HepG2 (cell line): ENCODE measurements around the gene SMIM44. TPM values are rescaled to one million over a fixed set of nuclear protein-coding genes. Genes with fewer than 3 reads are reported as not detected.
A peak's percentile ranks its signal among the peaks of the same experiment; 100 is the strongest.

Source experiments
- ATAC-seq: fragments of 200-7000 bp; cut with Tn5 transposase; 3 replicates; pipeline ENCODE4 v1.9.1; 2020; ENCODE audit warnings: mild to moderate bottlenecking, moderate library complexity
- BruUV-seq: library from RNA; stranded (reverse); fragments of 400-500 nt; replicated peaks from 2 replicates; lab custom pipeline; 2021; lab: Mats Ljungman, UMichigan
- CTCF ChIA-PET: fragments of 300-600 bp; formaldehyde crosslinking; extraction: SDS; loops from one replicate; lab custom pipeline; 2021; ENCODE audit warnings: low total read pairs, inconsistent platforms, low intra/inter-chr PET ratio; lab: Yijun Ruan, JAX
- POLR2A ChIA-PET: fragments of 350-600 bp; sonication (Branson Sonifier 250); formaldehyde crosslinking; loops from one replicate; lab custom pipeline; 2020; ENCODE audit warnings: antibody characterized with exemption, inconsistent platforms; lab: Yijun Ruan, JAX
- DNase-seq: peaks from one replicate; pipeline ENCODE4 v3.0.0-alpha.2; 2015; ENCODE audit warnings: low spot score
- FAIRE-seq: peaks from 3 replicates; lab custom pipeline; 2011; peaks lifted over from hg19 to GRCh38; lab: Jason Lieb, UNC
- H2AFZ ChIP-seq: one replicate; pipeline ENCODE4 v1.6.1; 2011; ENCODE audit warnings: low read length, inconsistent platforms
- H3K27ac ChIP-seq: fragments of 300-600 bp; 3 replicates; pipeline ENCODE4 v1.8.0; 2011; ENCODE audit warnings: mixed run types, mild to moderate bottlenecking, mixed read lengths, low read length, inconsistent platforms; ENCODE audit not compliant: insufficient read depth; ENCODE audit errors: extremely low read length
- H3K27me3 ChIP-seq, 2 experiments: fragments of 200-600 bp in 1 of 2; 2 replicates in 1 of 2; 3 replicates in 1 of 2; pipeline versions ENCODE4 v1.6.0 to v1.8.0; 2011; ENCODE audit warnings: low read length in 2 of 2, mild to moderate bottlenecking in 2 of 2, moderate library complexity in 2 of 2, inconsistent platforms in 1 of 2; ENCODE audit not compliant: insufficient read depth in 2 of 2, control insufficient read depth in 1 of 2
- H3K36me3 ChIP-seq, 2 experiments: fragments of 200-600 bp in 1 of 2; replicated peaks in 1 of 2; 2 replicates in 1 of 2; 3 replicates in 1 of 2; pipeline versions ENCODE4 v1.5.1 to v1.8.0; 2011; ENCODE audit warnings: low read length in 2 of 2, inconsistent platforms in 1 of 2; ENCODE audit not compliant: insufficient read depth in 2 of 2, control insufficient read depth in 1 of 2
- H3K4me1 ChIP-seq: 2 replicates; pipeline ENCODE4 v1.5.1; 2012; ENCODE audit warnings: low read length, inconsistent platforms; ENCODE audit not compliant: insufficient read depth
- H3K4me2 ChIP-seq: 2 replicates; pipeline ENCODE4 v1.6.0; 2011; ENCODE audit warnings: low read depth, low read length, inconsistent platforms
- H3K4me3 ChIP-seq, 3 experiments: fragments of 200-600 bp in 1 of 3; sonication (generic), shearing (Covaris generic) in 1 of 3; replicated peaks in 1 of 3; 2 replicates each; pipeline ENCODE4 v1.5.1; 2011 to 2016; ENCODE audit warnings: low read length in 3 of 3, inconsistent platforms in 2 of 3, low read depth in 2 of 3, mild to moderate bottlenecking in 2 of 3, control low read depth in 1 of 3, mixed read lengths in 1 of 3; ENCODE audit not compliant: insufficient read depth in 1 of 3
- H3K79me2 ChIP-seq: one replicate; pipeline ENCODE4 v1.6.1; 2011; ENCODE audit warnings: low read length, inconsistent platforms; ENCODE audit not compliant: insufficient read depth
- H3K9ac ChIP-seq: 2 replicates; pipeline ENCODE4 v1.6.0; 2011; ENCODE audit warnings: mild to moderate bottlenecking, low read depth, low read length, inconsistent platforms; ENCODE audit not compliant: insufficient read depth
- H3K9me3 ChIP-seq: 2 replicates; pipeline ENCODE4 v1.5.1; 2012; ENCODE audit warnings: mild to moderate bottlenecking, low read length
- H4K20me1 ChIP-seq: 2 replicates; pipeline ENCODE4 v1.6.0; 2011; ENCODE audit warnings: inconsistent platforms, mild to moderate bottlenecking, low read length, moderate library complexity; ENCODE audit not compliant: insufficient read depth
- ARID2 ChIP-seq: sonication (generic); formaldehyde crosslinking; IDR thresholded peaks from 2 replicates; pipeline ENCODE4 v1.8.1; 2022; ENCODE audit warnings: mild to moderate bottlenecking, missing genetic modification reagents, borderline replicate concordance
- KAT7 ChIP-seq: IDR thresholded peaks from 2 replicates; pipeline ENCODE4 v1.6.1; 2018; ENCODE audit warnings: borderline replicate concordance, missing compliant biosample characterization
- KMT2A ChIP-seq: sonication (generic); formaldehyde crosslinking; IDR thresholded peaks from 2 replicates; pipeline ENCODE4 v1.4.0; 2020; ENCODE audit warnings: missing genetic modification reagents
- MAF1 ChIP-seq: sonication (generic); formaldehyde crosslinking; IDR thresholded peaks from 2 replicates; pipeline ENCODE4 v1.5.0; 2020; ENCODE audit warnings: missing genetic modification reagents, borderline replicate concordance
- NFIB ChIP-seq: sonication (generic); formaldehyde crosslinking; IDR thresholded peaks from 2 replicates; pipeline ENCODE4 v1.9.0; 2021; ENCODE audit warnings: missing genetic modification reagents, mild to moderate bottlenecking, borderline replicate concordance
- NFKB2 ChIP-seq: sonication (generic); formaldehyde crosslinking; IDR thresholded peaks from 2 replicates; pipeline ENCODE4 v1.4.0; 2020; ENCODE audit warnings: missing genetic modification reagents, borderline replicate concordance
- POLR2A ChIP-seq, 2 experiments: IDR thresholded peaks; 2 replicates each; pipeline ENCODE4 v1.6.1; 2011; ENCODE audit warnings: low read depth in 2 of 2, low read length in 2 of 2, mild to moderate bottlenecking in 1 of 2, moderate library complexity in 1 of 2; ENCODE audit not compliant: insufficient read depth in 1 of 2
- SRF ChIP-seq: IDR thresholded peaks from 2 replicates; pipeline ENCODE4 v1.6.1; 2011; ENCODE audit warnings: mild to moderate bottlenecking, low read depth, low read length, moderate library complexity
- XRCC5 ChIP-seq: fragments of 200-400 bp; formaldehyde crosslinking; optimal IDR thresholded peaks from 2 replicates; pipeline ENCODE3; 2017; ENCODE audit warnings: mild to moderate bottlenecking, low read length
- ZBTB7B ChIP-seq: sonication (generic); formaldehyde crosslinking; IDR thresholded peaks from 2 replicates; pipeline ENCODE4 v1.4.0; 2020; ENCODE audit warnings: missing genetic modification reagents
- ZKSCAN8 ChIP-seq: IDR thresholded peaks from 2 replicates; pipeline ENCODE4 v1.6.1; 2016; ENCODE audit warnings: borderline replicate concordance, missing genetic modification reagents, missing compliant biosample characterization
- ZNF124 ChIP-seq: sonication (generic); formaldehyde crosslinking; IDR thresholded peaks from 2 replicates; pipeline ENCODE4 v1.4.0; 2020; ENCODE audit warnings: missing genetic modification reagents
- ZNF333 ChIP-seq: sonication (generic); formaldehyde crosslinking; IDR thresholded peaks from 2 replicates; pipeline ENCODE4 v1.4.0; 2020; ENCODE audit warnings: mild to moderate bottlenecking, missing genetic modification reagents, borderline replicate concordance
- ZZZ3 ChIP-seq: sonication (generic); formaldehyde crosslinking; IDR thresholded peaks from 2 replicates; pipeline ENCODE4 v1.4.0; 2020; ENCODE audit warnings: missing genetic modification reagents, mild to moderate bottlenecking, borderline replicate concordance
- WGBS: methylation state at CpG from one replicate; pipeline ENCODE4 v1.1.6; 2017; ENCODE audit warnings: low lambda C conversion rate; 5-methylcytosine and 5-hydroxymethylcytosine counted together
- in situ Hi-C: cut with HindIII; loops from 2 replicates; pipeline ENCODE4 v1.10.0; 2017; ENCODE audit warnings: low pct_unique_long_range_greater_than_20kb; ENCODE audit not compliant: extremely low pct_ligation_motif_present
- intact Hi-C: fragments of 100-400 bp; cut with micrococcal nuclease; formaldehyde crosslinking; loops from one replicate; pipeline ENCODE4 v1.10.0; 2022; ENCODE audit not compliant: unreplicated experiment
- polyA plus RNA-seq, 8 experiments: library from polyadenylated mRNA; depleted of rRNA in 3 of 8; stranded (reverse) in 7 of 8; unstranded in 1 of 8; fragments of >200 nt; fragmentation: Illumina TruSeq in 4 of 8; extraction: Trizol in 4 of 8; gene quantifications; 2 replicates each; pipeline versions ENCODE4 v1.2.1 to v1.2.3, GENCODE V29; 2011 to 2016; ENCODE audit warnings: low read depth in 4 of 8, missing spikeins in 1 of 8, mixed read lengths in 1 of 8; ENCODE audit not compliant: insufficient read depth in 1 of 8
- total RNA-seq, 5 experiments: library from RNA; depleted of rRNA; stranded (reverse); fragments of >200 nt; fragmentation: Illumina TruSeq; extraction: Trizol; gene quantifications; 2 replicates each; pipeline ENCODE4 v1.2.3, GENCODE V29; 2016; ENCODE audit warnings: low read depth in 1 of 5
- TF ChIP-seq, protein P1 (sequence below): sonication (generic); formaldehyde crosslinking; IDR thresholded peaks from 2 replicates; pipeline ENCODE4 v1.4.0; 2020; ENCODE audit warnings: mild to moderate bottlenecking, missing genetic modification reagents, borderline replicate concordance
- TF ChIP-seq, protein P2 (sequence below): sonication (generic); formaldehyde crosslinking; IDR thresholded peaks from 2 replicates; pipeline ENCODE4 v1.5.0; 2020; ENCODE audit warnings: missing genetic modification reagents
- TF ChIP-seq, protein P3 (sequence below): sonication (generic); formaldehyde crosslinking; IDR thresholded peaks from 2 replicates; pipeline ENCODE4 v1.8.0; 2022; ENCODE audit warnings: missing genetic modification reagents, mild to moderate bottlenecking, borderline replicate concordance

SMIM44 gene
- total and polyA plus RNA-seq, 2 of the 13 experiments (the other 11 are each of a cell fraction or from before 2014, with no cell fraction given) = not detected

DNA sequence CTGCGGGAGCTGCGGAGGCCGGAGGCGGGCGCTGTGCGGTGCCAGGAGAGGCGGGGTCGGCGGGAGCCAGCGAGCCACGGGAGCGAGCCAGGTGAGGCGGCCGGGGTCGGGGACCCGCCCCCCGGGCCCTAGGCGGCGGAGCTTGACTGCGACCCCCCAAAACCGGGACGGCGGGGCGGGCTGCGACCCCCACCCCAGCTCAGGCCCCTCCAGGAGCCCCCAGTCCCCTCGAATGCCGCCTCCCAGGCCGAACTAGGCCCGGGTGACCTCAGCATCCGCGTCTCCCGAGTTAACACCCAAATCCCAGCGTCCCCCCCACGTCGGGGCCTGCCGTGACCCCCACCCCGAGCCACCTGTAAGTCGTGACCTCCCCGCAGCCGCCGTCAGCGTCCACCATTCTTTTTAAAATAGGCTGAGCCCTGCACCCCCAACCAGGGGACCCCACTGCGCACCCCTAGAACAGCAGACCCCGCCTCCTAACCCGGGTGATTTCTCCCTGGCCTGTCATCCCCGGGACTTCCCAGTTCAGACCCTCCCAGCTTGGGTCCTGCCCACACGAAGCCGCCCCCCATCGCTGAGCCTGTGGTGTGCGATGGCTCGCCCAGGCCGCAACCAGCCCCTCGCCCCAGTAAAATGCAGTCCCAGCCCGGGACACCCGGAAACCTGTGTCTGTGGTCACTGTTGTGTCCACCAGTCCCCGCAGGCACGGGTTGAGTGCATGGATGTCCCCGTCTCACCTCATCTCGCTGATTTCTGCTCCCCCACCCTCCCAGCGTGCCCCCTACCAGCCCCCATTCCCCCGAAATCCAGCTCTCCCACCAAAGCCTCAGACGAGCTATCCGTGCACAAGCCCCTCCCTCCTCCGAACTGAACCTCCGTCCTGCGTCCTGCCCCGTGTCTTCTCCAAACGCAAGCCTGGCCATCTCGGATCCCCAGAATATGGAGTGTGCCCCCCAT lies 23.4 kb upstream of the SMIM44 start:
- intact Hi-C loops = loop anchor here (5.0 kb wide), 1 partner anchor 66 kb away; the partner anchor contains the start of gene HMG20B
- BruUV-seq = no TSS peak
- ATAC-seq (peak; percentile 5; the same call in 2 of the 3 replicates), FAIRE-seq (no peak), DNase-seq (no peak)
- Histone ChIP-seq H4K20me1 (peaks cover 2% of the 10 kb centered on the region; the same call in 1 of the 2 replicates), H3K27ac (peak overlapping the region; percentile 67), H3K79me2 (peaks cover 45% of the 10 kb centered on the region), H2AFZ (no peak overlapping the region), H3K4me2 (peak overlapping the region; percentile 94), H3K4me3 (peak overlapping the region; percentile 82 to 96 (median 92)), H3K27me3 (no peaks in the 10 kb centered on the region), H3K9me3 (no peaks in the 10 kb centered on the region), H3K36me3 (peaks cover 3 to 16% of the 10 kb centered on the region in 2 experiments; a peak in 3 of 5 replicates), H3K9ac (peak overlapping the region; percentile 95), H3K4me1 (peaks cover 48% of the 10 kb centered on the region)
- WGBS = 2% methylated on average over 14 of the region's 69 CpGs
- in situ Hi-C loops = no loop called here
- CTCF ChIA-PET = no interaction called here
- POLR2A ChIA-PET = no interaction called here
- TF ChIP-seq, protein P1, sequence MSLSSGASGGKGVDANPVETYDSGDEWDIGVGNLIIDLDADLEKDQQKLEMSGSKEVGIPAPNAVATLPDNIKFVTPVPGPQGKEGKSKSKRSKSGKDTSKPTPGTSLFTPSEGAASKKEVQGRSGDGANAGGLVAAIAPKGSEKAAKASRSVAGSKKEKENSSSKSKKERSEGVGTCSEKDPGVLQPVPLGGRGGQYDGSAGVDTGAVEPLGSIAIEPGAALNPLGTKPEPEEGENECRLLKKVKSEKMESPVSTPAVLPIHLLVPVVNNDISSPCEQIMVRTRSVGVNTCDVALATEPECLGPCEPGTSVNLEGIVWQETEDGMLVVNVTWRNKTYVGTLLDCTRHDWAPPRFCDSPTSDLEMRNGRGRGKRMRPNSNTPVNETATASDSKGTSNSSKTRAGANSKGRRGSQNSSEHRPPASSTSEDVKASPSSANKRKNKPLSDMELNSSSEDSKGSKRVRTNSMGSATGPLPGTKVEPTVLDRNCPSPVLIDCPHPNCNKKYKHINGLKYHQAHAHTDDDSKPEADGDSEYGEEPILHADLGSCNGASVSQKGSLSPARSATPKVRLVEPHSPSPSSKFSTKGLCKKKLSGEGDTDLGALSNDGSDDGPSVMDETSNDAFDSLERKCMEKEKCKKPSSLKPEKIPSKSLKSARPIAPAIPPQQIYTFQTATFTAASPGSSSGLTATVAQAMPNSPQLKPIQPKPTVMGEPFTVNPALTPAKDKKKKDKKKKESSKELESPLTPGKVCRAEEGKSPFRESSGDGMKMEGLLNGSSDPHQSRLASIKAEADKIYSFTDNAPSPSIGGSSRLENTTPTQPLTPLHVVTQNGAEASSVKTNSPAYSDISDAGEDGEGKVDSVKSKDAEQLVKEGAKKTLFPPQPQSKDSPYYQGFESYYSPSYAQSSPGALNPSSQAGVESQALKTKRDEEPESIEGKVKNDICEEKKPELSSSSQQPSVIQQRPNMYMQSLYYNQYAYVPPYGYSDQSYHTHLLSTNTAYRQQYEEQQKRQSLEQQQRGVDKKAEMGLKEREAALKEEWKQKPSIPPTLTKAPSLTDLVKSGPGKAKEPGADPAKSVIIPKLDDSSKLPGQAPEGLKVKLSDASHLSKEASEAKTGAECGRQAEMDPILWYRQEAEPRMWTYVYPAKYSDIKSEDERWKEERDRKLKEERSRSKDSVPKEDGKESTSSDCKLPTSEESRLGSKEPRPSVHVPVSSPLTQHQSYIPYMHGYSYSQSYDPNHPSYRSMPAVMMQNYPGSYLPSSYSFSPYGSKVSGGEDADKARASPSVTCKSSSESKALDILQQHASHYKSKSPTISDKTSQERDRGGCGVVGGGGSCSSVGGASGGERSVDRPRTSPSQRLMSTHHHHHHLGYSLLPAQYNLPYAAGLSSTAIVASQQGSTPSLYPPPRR (CRISPR knock-in tag) = 0 out of 2 replicates have a peak, but pooled peaks have one; percentile 10
- TF ChIP-seq ZNF333 (CRISPR knock-in tag) = no peak
- TF ChIP-seq ZBTB7B (CRISPR knock-in tag) = no peak
- TF ChIP-seq MAF1 (CRISPR knock-in tag) = 0 out of 2 replicates have a peak, but pooled peaks have one; percentile 6
- TF ChIP-seq SRF = no peak
- TF ChIP-seq NFIB = no peak
- no peak for TF ChIP-seq POLR2A (IDR thresholded peaks at IDR 0.05; ENCODE audit: insufficient read depth in 1 of 2, low read depth in 2 of 2, low read length in 2 of 2)
- TF ChIP-seq, protein P2, sequence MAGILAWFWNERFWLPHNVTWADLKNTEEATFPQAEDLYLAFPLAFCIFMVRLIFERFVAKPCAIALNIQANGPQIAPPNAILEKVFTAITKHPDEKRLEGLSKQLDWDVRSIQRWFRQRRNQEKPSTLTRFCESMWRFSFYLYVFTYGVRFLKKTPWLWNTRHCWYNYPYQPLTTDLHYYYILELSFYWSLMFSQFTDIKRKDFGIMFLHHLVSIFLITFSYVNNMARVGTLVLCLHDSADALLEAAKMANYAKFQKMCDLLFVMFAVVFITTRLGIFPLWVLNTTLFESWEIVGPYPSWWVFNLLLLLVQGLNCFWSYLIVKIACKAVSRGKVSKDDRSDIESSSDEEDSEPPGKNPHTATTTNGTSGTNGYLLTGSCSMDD (CRISPR knock-in tag) = no peak
- no peak for TF ChIP-seq ZKSCAN8 (CRISPR knock-in tag)
- TF ChIP-seq KMT2A (CRISPR knock-in tag) = no peak
- no peak for TF ChIP-seq KAT7
- TF ChIP-seq, protein P3, sequence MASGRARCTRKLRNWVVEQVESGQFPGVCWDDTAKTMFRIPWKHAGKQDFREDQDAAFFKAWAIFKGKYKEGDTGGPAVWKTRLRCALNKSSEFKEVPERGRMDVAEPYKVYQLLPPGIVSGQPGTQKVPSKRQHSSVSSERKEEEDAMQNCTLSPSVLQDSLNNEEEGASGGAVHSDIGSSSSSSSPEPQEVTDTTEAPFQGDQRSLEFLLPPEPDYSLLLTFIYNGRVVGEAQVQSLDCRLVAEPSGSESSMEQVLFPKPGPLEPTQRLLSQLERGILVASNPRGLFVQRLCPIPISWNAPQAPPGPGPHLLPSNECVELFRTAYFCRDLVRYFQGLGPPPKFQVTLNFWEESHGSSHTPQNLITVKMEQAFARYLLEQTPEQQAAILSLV (CRISPR knock-in tag) = 0 out of 2 replicates have a peak, but pooled peaks have one; percentile 19
- no peak for TF ChIP-seq XRCC5
- TF ChIP-seq NFKB2 = no peak
- TF ChIP-seq ZZZ3 (CRISPR knock-in tag) = no peak
- TF ChIP-seq ZNF124 (CRISPR knock-in tag) = no peak
- TF ChIP-seq ARID2 (CRISPR knock-in tag) = no peak
